Ishikawa (cell line): Measurements from ENCODE around the gene EEFSEC.
A peak's percentile ranks its signal among the peaks of the same experiment; 100 is the strongest.

Experiments used
- CEBPB ChIP-seq: IDR thresholded peaks from 2 replicates; pipeline ENCODE4 v1.6.1; 2012
- CREB1 ChIP-seq: IDR thresholded peaks from 2 replicates; pipeline ENCODE4 v1.6.1; 2012; ENCODE audit warnings: low read depth
- EGR1 ChIP-seq: IDR thresholded peaks from 2 replicates; pipeline ENCODE4 v1.6.1; 2012
- EP300 ChIP-seq: IDR thresholded peaks from 2 replicates; pipeline ENCODE4 v1.6.1; 2012; ENCODE audit warnings: borderline replicate concordance
- FOXM1 ChIP-seq: IDR thresholded peaks from 2 replicates; pipeline ENCODE4 v1.6.1; 2012; ENCODE audit warnings: low read depth, borderline replicate concordance
- NFIC ChIP-seq: IDR thresholded peaks from 2 replicates; pipeline ENCODE4 v1.6.1; 2012
- RAD21 ChIP-seq: IDR thresholded peaks from 2 replicates; pipeline ENCODE4 v1.6.1; 2012; ENCODE audit warnings: low read depth
- TAF1 ChIP-seq: IDR thresholded peaks from 2 replicates; pipeline ENCODE4 v1.6.1; 2012; ENCODE audit warnings: low read depth, mild to moderate bottlenecking
- TCF12 ChIP-seq: IDR thresholded peaks from 2 replicates; pipeline ENCODE4 v1.6.1; 2012; ENCODE audit warnings: low read depth
- TEAD4 ChIP-seq: IDR thresholded peaks from 2 replicates; pipeline ENCODE4 v1.6.1; 2012
- YY1 ChIP-seq: IDR thresholded peaks from 2 replicates; pipeline ENCODE4 v1.6.1; 2012; ENCODE audit warnings: low read depth
- ZBTB7A ChIP-seq: IDR thresholded peaks from 2 replicates; pipeline ENCODE4 v1.6.1; 2012; ENCODE audit warnings: low read depth
- TF ChIP-seq, protein P1 (sequence below): IDR thresholded peaks from 2 replicates; pipeline ENCODE4 v1.6.1; 2012
- TF ChIP-seq, protein P2 (sequence below): IDR thresholded peaks from 2 replicates; pipeline ENCODE4 v1.6.1; 2012
- TF ChIP-seq, protein P3 (sequence below): IDR thresholded peaks from 2 replicates; pipeline ENCODE4 v1.6.1; 2012; ENCODE audit warnings: low read depth, mild to moderate bottlenecking

The EEFSEC gene

DNA sequence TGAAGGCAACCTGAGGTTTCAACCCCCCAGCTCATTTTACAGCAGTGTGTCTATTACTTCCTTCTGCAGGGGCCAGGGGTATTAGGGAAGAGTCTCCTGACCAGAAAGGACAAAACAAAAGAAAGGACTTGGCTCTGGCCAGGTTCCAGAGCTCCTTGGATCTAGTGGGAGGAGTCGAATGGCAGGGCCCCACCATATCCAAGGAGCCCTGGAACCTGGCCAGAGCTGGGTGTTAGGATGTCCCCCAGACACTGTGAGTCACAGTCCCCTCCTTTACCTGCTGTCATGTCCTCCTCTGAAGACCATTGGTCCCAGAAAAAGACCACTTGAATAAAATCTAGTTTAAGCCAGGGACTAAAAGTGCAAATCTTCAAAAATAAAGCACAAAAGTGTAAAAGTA, 113.2 kb downstream of the EEFSEC start:
- TF ChIP-seq NFIC, result 0 out of 2 replicates have a peak, but pooled peaks have one; percentile 11
- TF ChIP-seq, protein P1, sequence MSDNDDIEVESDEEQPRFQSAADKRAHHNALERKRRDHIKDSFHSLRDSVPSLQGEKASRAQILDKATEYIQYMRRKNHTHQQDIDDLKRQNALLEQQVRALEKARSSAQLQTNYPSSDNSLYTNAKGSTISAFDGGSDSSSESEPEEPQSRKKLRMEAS, result no peak

DNA sequence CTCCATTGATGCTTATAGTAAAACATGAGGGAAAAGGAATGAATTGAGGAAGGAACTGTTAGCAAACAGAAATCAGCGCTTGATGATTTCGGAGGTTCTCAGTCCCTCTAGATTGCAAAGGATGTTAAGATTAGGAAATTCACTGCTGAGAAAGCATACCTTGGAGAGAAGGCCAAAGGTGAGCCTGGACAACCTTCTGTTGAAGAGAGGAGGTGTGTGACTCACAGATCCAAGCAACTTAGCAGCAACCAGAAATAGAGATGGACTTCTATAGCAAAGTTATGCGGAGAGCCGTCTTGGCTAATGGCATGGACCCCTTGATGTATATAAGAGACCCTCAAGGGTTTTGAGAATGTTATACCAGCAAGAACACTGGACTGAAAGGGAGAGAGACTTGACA, 114.3 kb downstream of the EEFSEC start:
- TF ChIP-seq YY1 (no peak), EP300 (no peak), EGR1 (no peak), NFIC (no peak), RAD21 (no peak), CEBPB (no peak)
- TF ChIP-seq, protein P2, sequence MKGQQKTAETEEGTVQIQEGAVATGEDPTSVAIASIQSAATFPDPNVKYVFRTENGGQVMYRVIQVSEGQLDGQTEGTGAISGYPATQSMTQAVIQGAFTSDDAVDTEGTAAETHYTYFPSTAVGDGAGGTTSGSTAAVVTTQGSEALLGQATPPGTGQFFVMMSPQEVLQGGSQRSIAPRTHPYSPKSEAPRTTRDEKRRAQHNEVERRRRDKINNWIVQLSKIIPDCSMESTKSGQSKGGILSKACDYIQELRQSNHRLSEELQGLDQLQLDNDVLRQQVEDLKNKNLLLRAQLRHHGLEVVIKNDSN, result no peak

DNA sequence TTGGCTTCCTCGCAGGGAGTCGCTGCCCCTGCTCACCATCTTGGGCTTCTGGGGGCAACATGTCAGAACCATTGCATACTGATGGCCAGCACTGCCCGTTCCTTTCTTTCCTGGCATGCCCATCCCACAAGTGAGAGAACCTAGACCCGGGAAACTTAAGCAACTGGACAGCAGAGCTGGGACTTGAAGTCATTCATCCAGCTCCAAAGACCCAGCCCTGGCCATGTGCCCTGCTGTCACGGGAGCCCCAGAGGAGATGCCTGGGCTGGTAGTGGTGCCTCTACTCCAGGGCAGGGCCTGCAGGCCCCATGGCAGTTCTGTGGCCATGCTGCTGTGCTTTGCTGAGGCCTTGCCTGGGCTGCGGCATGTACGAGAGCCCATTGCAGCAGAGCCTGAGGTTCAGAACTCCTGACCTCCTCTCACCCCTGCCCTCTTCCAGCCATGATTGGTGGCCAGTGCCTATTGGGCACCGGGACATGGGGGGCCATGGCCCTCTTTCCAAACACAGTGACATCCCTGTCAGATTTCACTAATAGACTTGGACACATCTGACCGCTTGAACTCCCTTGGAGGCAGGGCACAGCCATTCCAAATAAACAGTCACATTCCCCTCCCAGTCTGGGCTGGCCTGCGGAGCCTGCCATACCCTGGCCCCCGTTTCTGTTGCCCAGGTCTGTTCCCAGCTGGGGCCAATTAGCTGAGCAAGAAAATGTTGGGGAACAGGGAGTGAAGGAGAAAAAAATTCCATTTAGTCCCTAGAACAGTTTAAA, 115.9 kb downstream of the EEFSEC start:
- TF ChIP-seq EP300 (no peak), RAD21 (no peak), CREB1 (no peak), TCF12 (no peak), YY1 (no peak)
- TF ChIP-seq, protein P2, result no peak

DNA sequence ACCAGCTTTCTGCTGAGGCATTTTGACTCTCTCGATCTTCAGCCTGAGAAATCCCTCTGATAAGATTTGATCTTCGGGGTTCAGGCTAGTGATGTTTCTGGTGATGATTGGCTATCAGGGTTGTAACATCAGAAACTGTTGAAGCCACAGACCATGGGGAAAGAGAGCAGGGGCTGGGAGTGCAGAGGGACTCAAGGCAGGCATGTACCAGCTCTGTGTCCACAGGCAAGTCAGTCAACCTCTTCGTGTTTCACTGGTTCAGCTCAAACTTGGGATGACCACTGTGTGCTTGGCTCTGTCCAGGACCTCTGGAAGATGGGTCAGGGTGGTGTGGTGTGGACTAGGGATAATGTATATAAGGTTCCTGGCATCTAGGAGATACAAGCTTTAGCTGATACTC, 116.5 kb downstream of the EEFSEC start:
- no peak for TF ChIP-seq RAD21

DNA sequence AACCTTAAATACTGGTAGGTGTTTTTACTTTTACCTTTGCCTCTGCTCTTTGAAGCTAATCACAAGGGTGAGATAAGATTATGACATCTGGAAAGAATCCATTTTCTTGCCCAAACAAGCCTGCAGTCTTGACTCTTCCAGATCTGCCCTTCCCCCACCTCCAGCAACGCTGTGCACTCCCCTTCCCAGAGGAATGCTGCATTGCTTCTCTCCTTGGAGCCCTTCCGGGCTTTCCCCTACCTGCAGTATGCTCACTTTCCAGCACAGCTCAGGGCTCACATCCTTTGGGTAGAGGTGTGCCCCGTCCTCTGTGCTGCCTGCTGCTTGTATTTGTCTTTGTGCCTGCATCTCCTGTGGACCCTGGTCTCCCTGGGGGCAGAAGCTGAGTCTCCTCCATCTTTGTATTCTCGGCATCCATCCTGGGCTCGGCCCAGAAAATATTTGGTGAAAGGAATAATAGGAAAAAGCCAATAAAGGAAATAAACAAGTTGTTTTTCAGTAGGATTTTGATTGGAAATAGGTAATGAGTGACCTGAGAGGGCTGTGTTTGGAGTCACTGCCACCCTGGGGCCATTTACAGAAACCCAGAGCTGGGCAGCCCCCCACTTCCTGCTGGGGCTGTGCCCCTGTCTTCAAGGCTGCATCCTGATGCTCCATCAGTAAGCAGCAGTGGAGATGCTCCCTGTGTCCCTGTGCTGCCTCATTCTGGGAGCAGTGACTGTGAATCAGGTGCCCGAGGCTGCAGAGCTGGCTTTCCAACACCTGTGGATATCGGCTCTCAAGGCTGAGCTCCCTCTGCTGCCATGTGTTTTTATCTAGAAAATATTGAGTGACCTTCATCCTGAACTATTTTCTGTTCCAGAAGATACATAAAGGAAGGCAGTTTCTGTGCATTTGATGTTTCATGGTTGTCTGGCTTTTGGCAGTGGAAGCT, 117.5 kb downstream of the EEFSEC start:
- TF ChIP-seq TCF12 (no peak), RAD21 (no peak), TAF1 (no peak), EP300 (no peak), CEBPB (no peak), ZBTB7A (no peak), EGR1 (no peak), FOXM1 (no peak), TEAD4 (no peak), YY1 (no peak), CREB1 (no peak), NFIC (no peak)
- TF ChIP-seq, protein P2, result no peak
- TF ChIP-seq, protein P1, result no peak
- TF ChIP-seq, protein P3, sequence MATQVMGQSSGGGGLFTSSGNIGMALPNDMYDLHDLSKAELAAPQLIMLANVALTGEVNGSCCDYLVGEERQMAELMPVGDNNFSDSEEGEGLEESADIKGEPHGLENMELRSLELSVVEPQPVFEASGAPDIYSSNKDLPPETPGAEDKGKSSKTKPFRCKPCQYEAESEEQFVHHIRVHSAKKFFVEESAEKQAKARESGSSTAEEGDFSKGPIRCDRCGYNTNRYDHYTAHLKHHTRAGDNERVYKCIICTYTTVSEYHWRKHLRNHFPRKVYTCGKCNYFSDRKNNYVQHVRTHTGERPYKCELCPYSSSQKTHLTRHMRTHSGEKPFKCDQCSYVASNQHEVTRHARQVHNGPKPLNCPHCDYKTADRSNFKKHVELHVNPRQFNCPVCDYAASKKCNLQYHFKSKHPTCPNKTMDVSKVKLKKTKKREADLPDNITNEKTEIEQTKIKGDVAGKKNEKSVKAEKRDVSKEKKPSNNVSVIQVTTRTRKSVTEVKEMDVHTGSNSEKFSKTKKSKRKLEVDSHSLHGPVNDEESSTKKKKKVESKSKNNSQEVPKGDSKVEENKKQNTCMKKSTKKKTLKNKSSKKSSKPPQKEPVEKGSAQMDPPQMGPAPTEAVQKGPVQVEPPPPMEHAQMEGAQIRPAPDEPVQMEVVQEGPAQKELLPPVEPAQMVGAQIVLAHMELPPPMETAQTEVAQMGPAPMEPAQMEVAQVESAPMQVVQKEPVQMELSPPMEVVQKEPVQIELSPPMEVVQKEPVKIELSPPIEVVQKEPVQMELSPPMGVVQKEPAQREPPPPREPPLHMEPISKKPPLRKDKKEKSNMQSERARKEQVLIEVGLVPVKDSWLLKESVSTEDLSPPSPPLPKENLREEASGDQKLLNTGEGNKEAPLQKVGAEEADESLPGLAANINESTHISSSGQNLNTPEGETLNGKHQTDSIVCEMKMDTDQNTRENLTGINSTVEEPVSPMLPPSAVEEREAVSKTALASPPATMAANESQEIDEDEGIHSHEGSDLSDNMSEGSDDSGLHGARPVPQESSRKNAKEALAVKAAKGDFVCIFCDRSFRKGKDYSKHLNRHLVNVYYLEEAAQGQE, result no peak

DNA sequence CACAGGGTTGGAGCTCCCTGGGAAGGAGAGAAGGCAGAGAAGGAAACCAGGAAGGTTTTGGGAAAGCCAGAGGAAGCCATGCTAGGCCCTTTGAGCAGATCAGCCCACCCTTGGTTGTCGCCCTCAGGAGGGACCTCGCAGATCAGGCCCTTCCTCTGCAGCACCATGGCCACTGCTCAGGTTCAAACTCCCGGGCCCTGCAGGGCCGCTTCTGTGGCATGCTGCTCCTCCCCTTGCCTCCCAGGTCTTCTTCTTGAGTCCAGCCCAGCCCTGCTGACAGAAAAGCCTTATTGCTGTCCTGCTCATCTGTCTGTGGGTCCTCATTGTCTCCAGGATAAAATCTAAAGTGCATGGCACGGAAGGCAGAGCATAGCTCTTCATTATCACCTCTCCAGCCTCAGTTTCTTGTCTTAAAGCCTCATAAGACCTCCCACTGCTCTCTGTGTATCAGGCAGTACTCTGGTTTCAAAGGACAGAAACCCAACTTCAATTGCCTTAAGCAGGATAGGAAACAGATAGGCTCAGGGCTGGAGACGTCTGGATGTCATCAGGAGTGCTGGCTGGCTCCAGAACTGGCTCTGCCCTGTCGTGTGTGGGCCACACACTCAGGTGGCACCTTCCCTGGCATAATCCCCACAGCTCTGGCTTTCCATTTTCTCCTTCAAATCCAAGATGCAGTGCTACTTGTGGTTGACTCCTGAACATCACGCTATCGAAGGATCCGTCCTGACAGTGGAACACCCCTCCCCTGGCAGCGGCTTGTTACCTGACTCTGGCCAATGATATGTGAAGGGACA, 118.5 kb downstream of the EEFSEC start:
- TF ChIP-seq FOXM1 (no peak), CREB1 (no peak), YY1 (no peak)
- TF ChIP-seq, protein P1, result no peak
- TF ChIP-seq, protein P3, result no peak
